DMS53 (cell line): ENCODE data around the gene C16orf78.

ENCODE experiments used
- DNase-seq: peaks from one replicate; lab custom pipeline; 2025; lab: John Stamatoyannopoulos, UW

Gene C16orf78

GRCh38 chr16:49431591-49432290 lies 58.1 kb downstream of the C16orf78 start:
- DNase-seq, result no peak

- DNase-seq, result no peak
Measured at GRCh38 chr16:49434733-49435132, 61.1 kb downstream of the C16orf78 start.

- no peak for DNase-seq
Measured at GRCh38 chr16:49436181-49436580, 62.6 kb downstream of the C16orf78 start.

- DNase-seq, result no peak
Measured at GRCh38 chr16:49437344-49437743, 63.7 kb downstream of the C16orf78 start.

- DNase-seq, result no peak
Measured at GRCh38 chr16:49439050-49439449, 65.4 kb downstream of the C16orf78 start.

GRCh38 chr16:49439676-49440075 lies 66.1 kb downstream of the C16orf78 start:
- no peak for DNase-seq

- DNase-seq, result no peak
Measured at GRCh38 chr16:49440156-49441065, 66.8 kb downstream of the C16orf78 start.

GRCh38 chr16:49441366-49441780 lies 67.8 kb downstream of the C16orf78 start:
- DNase-seq, result no peak

GRCh38 chr16:49442805-49443204 lies 69.2 kb downstream of the C16orf78 start:
- no peak for DNase-seq

GRCh38 chr16:49443576-49443975 lies 70.0 kb downstream of the C16orf78 start:
- no peak for DNase-seq

GRCh38 chr16:49446805-49447204 lies 73.2 kb downstream of the C16orf78 start:
- no peak for DNase-seq
